Measurements from ENCODE around the gene PRSS37.
"Not testable (repeated sequence)": the region's sequence is repeated elsewhere in the genome, so short reads cannot be mapped to it uniquely, and the experiment has no call there.

Gene PRSS37, protein sequence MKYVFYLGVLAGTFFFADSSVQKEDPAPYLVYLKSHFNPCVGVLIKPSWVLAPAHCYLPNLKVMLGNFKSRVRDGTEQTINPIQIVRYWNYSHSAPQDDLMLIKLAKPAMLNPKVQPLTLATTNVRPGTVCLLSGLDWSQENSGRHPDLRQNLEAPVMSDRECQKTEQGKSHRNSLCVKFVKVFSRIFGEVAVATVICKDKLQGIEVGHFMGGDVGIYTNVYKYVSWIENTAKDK

DNA sequence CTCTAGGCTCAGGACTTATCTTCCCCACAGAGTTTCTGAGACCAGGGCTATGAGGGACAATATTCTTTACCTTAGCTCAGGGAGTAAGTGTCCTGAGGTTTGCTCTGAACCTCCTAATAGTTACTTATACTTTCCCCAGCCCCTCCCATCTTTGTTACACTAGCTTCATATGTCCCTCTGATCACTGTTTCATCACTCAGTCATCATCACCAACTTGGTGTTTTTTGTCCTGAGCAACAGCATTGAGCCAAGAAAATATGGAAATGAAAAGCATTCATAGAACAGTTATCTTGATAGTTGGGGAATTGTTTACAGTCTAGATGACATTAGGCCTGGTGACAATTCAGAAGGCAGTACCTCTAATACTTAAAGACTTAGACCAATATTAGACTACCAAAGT lies at the start of gene PRSS37:
Gene PRSS37, minus strand, starts transcription at position 101 of the 400 bp plus-strand sequence. CDS start 436 bp downstream, outside the sequence.
- no peak for DNase-seq (ENCODE audit: low read depth in 1 of 2, low spot score in 1 of 2)

GRCh38 chr7:141889321-141889720 lies 48.0 kb upstream of the PRSS37 start:
- no peak for DNase-seq (ENCODE audit: low read depth in 1 of 2, low spot score in 1 of 2)

DNA sequence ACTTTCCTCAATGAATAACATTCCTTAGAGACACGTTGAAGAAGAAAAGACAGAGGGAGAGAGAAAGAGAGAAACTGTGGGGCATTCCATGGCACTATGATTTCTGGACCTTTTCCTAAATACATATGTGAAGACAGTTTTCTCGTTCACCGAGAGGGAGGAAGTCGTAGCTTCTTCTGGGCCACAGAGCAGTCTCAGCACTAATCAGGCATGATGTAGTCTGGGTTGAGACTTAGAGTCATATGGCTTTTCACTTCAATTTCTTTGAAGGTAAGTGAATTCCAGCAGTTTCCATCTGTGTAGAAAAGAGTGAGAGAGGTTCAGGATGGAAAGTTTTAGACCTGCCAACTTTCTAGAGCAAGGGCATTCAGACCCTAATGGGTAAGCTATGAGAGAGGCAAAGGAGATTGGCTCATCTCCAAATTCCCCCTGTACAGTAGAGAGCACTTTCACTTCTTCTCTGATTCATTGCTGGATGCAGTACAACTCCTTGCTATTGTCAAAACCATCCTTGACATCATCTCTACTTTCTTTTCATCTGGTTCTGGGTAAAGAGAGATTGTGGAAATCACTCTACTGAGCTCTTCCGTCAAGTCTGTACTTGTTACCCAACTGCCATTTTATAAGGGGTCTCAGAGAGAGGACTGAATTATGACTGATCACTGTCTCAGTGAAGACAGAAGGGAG lies 43.4 kb upstream of the PRSS37 start:
- DNase-seq (ENCODE audit: low read depth in 1 of 2, low spot score in 1 of 2), result no peak

DNA sequence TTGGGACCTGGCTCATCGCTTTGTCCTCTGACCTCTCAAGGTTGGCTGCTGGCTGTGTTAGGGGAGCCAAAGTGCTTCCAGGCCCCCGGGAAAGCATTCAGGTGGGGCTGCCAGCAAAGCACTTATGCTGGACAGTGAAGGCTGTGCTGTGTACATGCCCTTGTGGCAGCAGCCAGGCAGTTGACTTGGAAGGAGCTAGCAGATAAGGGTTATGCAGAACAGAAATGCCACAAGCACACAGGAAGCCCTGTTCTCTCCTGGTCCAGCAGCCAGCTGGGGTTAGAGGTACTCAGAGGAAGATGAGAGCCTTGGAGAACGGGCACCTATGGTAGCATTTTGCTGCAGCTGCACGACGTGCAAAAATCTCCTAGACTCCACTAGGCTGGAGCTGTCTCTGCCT lies 39.7 kb upstream of the PRSS37 start:
- no peak for DNase-seq (ENCODE audit: low read depth in 1 of 2, low spot score in 1 of 2)

DNA sequence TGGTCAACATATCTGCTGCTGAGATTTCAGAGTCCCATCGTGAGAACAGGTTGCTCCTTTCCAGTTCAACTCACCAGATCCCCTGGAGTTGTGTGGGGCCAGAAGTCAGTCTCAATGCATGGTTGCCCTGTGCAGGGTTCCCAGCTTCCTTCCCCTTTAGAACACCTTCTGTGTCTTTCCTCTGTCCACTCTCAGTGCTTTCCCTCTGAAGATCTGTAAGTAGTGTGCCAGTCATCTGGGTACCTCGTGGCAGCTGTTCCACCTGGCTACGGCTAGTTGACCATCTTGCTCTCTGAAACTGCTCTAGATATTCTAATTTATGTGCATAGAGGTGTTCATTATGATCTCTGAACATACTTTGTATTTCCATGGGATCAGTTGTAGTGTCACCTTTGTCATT lies 36.1 kb upstream of the PRSS37 start:
- no peak for DNase-seq (ENCODE audit: low read depth in 1 of 2, low spot score in 1 of 2)

- DNase-seq (ENCODE audit: low read depth in 1 of 2, low spot score in 1 of 2), result no peak
Observed at GRCh38 chr7:141876371-141876770, 35.1 kb upstream of the PRSS37 start.

- DNase-seq (ENCODE audit: low read depth in 1 of 2, low spot score in 1 of 2), result no peak
Observed at GRCh38 chr7:141875453-141875852, 34.2 kb upstream of the PRSS37 start.

DNA sequence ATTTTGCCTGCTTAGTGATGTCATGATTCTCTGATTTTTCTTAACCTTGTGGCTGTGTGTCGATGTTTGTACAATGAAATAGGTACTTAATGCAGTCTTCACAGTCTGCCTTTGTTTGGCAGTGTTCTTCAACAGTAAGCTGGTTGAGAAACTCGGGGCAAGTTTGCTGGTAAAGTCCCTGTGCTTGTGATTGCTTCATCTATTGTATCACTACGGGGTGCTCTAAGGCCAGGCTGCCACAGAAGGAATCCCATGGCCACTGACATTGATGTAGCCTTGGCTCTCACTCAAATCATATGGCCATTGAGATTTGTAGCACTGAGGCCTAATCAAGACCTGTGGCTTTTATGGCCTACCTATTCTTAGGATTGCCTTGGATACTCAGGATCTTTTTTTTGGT lies 33.5 kb upstream of the PRSS37 start:
- no peak for DNase-seq (ENCODE audit: low read depth in 1 of 2, low spot score in 1 of 2)

GRCh38 chr7:141872931-141873330 lies 31.6 kb upstream of the PRSS37 start:
- DNase-seq (ENCODE audit: low read depth in 1 of 2, low spot score in 1 of 2), result no peak

DNA sequence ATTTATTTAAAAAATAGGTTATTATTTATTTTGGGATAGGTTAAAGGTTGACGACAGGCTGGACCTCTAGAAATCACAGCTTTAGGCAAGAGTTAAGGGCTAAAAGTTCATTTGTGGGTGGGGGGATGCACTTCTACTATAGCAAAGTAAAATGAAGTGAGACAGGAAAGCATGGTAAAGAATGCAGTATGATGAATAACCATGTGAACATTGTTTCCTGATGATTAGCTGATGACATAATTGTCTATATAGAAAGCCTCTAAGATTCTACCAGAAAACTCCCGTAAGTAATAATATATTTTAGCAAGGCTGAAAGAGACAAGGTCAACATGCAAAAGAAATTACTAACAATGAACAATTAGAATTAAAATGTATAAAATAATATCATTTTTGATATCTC lies 25.7 kb upstream of the PRSS37 start:
- DNase-seq (ENCODE audit: low read depth in 1 of 2, low spot score in 1 of 2), result no peak

- DNase-seq (ENCODE audit: low read depth in 1 of 2, low spot score in 1 of 2), result no peak
Observed at GRCh38 chr7:141864765-141865447, 23.6 kb upstream of the PRSS37 start.

- DNase-seq (ENCODE audit: low read depth in 1 of 2, low spot score in 1 of 2), result no peak
Observed at GRCh38 chr7:141860207-141860606, 18.9 kb upstream of the PRSS37 start.

- DNase-seq (ENCODE audit: low read depth in 1 of 2, low spot score in 1 of 2), result no peak
Observed at GRCh38 chr7:141847996-141848395, 6.7 kb upstream of the PRSS37 start.

- DNase-seq (ENCODE audit: low read depth in 1 of 2, low spot score in 1 of 2), result no peak
Observed at GRCh38 chr7:141844256-141844655, 3.0 kb upstream of the PRSS37 start.

DNA sequence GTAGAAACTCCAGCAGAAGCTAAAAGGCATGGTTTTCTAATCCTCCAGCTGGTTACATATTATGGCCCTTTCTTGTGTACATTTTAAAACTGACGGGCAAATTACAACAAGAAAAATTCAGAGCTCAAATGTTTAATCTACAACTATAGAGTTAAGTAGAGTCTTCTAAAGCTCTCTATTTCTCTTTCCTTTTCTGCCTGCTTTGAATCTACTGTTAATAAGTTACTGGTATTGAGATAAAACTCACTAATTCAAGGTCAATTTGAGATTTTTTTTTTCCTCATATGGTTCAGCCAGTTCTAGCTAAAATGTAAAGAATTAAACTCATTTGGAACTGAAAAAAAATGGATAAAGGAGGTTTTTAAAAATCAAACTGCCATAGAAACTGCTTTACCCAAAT lies 1.6 kb upstream of the PRSS37 start:
- no peak for DNase-seq (ENCODE audit: low read depth in 1 of 2, low spot score in 1 of 2)

DNA sequence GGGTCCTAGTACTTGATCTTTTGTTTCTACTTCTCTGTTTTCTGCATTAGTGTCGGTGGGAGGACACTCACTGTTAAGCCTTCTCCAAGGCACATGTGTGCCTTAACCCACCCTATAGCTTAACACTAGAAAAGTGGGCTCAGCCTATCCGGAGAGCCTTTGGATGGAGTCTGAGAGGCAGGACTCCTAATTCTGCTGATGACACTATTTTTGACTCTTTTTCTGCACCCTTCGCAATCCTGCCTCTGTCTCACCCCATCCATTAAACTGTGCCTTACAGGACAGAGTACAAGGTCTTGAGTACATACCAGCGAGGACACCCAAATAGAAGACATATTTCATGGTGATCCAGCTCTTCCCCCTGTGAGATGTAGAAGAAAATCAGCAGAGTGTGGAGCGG lies 577 bp downstream of the PRSS37 start:
- no peak for DNase-seq (ENCODE audit: low read depth in 1 of 2, low spot score in 1 of 2)

DNA sequence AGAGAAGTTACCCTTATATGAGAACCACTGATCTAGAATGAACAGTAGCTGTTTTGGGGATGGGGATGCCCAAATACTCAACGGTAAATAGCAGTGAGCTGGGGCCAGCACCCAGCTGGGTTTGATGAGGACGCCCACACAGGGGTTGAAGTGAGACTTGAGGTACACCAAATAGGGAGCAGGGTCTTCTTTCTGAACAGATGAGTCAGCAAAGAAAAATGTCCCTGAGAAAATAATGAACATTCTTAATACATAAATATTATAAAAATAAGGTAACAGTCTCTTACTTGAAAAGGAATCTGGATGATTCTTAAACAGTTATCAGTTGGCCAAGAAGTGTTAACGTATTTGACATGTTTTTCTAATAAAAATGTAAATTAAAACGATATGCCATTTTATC lies 2.0 kb downstream of the PRSS37 start:
- DNase-seq (ENCODE audit: low read depth in 1 of 2, low spot score in 1 of 2), result no peak

DNA sequence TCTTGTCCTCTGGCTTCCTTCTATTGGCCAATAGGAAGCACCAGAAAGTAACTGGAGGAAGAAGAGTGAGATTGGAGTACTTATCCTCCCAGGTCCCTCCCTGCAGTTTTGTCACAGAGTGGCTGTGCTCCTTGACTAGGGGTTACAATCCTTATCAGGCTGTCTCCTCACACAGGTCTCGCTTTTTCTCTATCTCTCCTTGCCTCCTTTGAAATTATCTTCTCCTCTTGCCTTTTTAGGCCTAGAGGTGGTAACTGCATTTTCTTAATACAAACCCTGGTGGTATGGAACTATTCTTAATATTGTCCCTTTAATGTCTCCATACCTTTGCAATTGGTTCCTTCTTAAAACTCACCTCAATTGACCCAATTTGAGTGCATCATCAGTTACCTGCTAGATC lies 2.7 kb downstream of the PRSS37 start:
- no peak for DNase-seq (ENCODE audit: low read depth in 1 of 2, low spot score in 1 of 2)

DNA sequence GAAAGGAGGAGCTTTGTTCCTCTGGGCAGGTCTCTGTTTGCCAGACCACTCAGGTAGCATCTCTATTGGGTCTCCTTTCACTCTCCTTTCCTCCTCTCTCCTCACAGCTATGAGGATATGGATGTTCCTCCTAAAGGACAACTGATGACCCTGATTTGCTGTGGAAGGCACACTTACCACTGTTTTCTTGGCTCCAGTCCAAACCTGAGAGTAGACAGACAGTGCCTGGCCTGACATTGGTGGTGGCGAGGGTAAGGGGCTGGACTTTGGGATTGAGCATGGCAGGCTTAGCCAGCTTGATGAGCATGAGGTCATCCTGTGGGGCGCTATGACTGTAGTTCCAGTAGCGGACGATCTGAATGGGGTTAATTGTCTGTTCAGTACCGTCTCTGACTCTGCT lies 3.6 kb downstream of the PRSS37 start:
- no peak for DNase-seq (ENCODE audit: low read depth in 1 of 2, low spot score in 1 of 2)

- DNase-seq (ENCODE audit: low read depth in 1 of 2, low spot score in 1 of 2), result not testable (repeated sequence)
Observed at GRCh38 chr7:141822432-141822831, 18.9 kb downstream of the PRSS37 start.

DNA sequence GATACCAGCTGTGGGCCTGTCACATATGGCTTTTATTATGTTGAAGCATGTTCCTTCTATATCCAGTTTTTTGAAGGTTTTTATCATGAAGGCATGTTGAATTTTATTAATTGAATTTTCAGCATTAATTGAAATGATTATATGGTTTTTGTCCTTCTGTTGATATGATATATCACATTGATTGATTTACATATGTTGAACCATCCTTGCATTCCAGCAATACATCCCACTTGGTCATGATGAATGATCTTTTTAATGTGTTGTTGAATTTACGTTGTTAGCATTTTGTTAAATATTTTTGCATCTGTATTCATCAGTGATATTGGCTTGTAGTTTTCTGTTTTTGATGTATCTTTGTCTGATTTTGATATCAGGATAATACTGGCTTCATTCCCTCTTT lies 21.2 kb downstream of the PRSS37 start:
- no peak for DNase-seq (ENCODE audit: low read depth in 1 of 2, low spot score in 1 of 2)

GRCh38 chr7:141792526-141792925 lies 48.8 kb downstream of the PRSS37 start:
- no peak for DNase-seq (ENCODE audit: low read depth in 1 of 2, low spot score in 1 of 2)

All from stimulated activated CD4-positive, alpha-beta T cell treated with anti-CD3 and anti-CD28 coated beads, Interleukin-15, amount 100 ng/mL, for 1 hour (primary cell).